ENCODE measurements around the gene CDK11A.
"Not testable (repeated sequence)": the region's sequence is repeated elsewhere in the genome, so short reads cannot be mapped to it uniquely, and the experiment has no call there.

- TF ChIP-seq POLR2AphosphoS5, CTCF, POLR2A (IDR thresholded peaks at IDR 0.05): not testable (repeated sequence)
Measured at GRCh38 chr1:1702506-1702905, 21.7 kb downstream of the CDK11A start.

All from gastroesophageal sphincter (tissue), 3 donors.